ENCODE measurements around the gene TEN1. TPM values are rescaled to one million over a fixed set of nuclear protein-coding genes. Genes with fewer than 3 reads are reported as not detected.

Gene TEN1
- total and polyA plus RNA-seq, 9 of the 15 experiments (the other 6 are each of a cell fraction or from before 2014, with no cell fraction given) = 1.3 to 25.7 (median 10.1) TPM

DNA sequence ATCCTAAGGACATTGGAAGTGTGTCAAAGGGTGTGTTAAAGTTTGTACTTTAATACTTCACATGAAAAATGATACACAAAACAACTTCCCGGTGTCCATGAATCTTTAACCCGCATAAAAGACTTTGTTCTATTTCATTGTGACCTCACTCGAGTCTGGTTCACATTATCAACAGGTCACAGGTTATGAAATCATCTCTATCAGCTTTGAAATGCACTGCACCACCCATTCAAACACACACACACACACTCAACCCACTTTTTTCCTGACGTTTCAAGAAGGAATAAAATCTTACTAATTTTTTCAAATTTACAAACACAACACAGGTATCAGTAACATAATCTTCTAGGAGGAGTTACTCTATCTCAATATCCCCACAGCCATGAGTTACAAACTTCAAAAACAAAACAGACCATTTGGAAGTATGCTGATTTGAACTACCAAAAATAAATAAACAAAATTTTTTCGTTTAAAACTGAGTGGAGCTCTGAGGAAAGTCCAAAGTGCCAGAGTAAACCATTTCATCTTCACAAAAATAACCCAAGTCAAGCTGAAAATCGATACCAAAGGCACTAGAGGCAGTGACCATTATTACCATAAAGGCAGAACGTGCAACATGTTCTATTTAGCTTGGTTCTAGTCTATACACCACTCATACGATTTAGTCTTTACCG lies 2.7 kb upstream of the TEN1 start (continued):
- TF ChIP-seq BHLHE40 (IDR thresholded peaks at IDR 0.05; ENCODE audit: low read length) = no peak
- TF ChIP-seq BACH1 (tag; IDR thresholded peaks at IDR 0.05) = no peak
- TF ChIP-seq, protein P1, sequence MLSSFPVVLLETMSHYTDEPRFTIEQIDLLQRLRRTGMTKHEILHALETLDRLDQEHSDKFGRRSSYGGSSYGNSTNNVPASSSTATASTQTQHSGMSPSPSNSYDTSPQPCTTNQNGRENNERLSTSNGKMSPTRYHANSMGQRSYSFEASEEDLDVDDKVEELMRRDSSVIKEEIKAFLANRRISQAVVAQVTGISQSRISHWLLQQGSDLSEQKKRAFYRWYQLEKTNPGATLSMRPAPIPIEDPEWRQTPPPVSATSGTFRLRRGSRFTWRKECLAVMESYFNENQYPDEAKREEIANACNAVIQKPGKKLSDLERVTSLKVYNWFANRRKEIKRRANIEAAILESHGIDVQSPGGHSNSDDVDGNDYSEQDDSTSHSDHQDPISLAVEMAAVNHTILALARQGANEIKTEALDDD (IDR thresholded peaks at IDR 0.05) = peak; percentile 54; the same call in 1 of the 2 replicates
- no peak for TF ChIP-seq XRCC3 (IDR thresholded peaks at IDR 0.05)
- 0 out of 2 replicates have a peak, but pooled peaks have one; percentile 37 for TF ChIP-seq POLR2H (tag; IDR thresholded peaks at IDR 0.05; ENCODE audit: low read depth)
- TF ChIP-seq, protein P2, sequence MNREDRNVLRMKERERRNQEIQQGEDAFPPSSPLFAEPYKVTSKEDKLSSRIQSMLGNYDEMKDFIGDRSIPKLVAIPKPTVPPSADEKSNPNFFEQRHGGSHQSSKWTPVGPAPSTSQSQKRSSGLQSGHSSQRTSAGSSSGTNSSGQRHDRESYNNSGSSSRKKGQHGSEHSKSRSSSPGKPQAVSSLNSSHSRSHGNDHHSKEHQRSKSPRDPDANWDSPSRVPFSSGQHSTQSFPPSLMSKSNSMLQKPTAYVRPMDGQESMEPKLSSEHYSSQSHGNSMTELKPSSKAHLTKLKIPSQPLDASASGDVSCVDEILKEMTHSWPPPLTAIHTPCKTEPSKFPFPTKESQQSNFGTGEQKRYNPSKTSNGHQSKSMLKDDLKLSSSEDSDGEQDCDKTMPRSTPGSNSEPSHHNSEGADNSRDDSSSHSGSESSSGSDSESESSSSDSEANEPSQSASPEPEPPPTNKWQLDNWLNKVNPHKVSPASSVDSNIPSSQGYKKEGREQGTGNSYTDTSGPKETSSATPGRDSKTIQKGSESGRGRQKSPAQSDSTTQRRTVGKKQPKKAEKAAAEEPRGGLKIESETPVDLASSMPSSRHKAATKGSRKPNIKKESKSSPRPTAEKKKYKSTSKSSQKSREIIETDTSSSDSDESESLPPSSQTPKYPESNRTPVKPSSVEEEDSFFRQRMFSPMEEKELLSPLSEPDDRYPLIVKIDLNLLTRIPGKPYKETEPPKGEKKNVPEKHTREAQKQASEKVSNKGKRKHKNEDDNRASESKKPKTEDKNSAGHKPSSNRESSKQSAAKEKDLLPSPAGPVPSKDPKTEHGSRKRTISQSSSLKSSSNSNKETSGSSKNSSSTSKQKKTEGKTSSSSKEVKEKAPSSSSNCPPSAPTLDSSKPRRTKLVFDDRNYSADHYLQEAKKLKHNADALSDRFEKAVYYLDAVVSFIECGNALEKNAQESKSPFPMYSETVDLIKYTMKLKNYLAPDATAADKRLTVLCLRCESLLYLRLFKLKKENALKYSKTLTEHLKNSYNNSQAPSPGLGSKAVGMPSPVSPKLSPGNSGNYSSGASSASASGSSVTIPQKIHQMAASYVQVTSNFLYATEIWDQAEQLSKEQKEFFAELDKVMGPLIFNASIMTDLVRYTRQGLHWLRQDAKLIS (CRISPR knock-in tag; IDR thresholded peaks at IDR 0.05) = no peak
- peak; percentile 41; the same call in 1 of the 2 replicates for TF ChIP-seq FOXM1 (IDR thresholded peaks at IDR 0.05; ENCODE audit: low read depth)
- no peak for TF ChIP-seq FOXM1 (CRISPR knock-in tag; IDR thresholded peaks at IDR 0.05; ENCODE audit: low read depth)
- no peak for TF ChIP-seq MECOM (CRISPR knock-in tag; IDR thresholded peaks at IDR 0.05)
- TF ChIP-seq, protein P3, sequence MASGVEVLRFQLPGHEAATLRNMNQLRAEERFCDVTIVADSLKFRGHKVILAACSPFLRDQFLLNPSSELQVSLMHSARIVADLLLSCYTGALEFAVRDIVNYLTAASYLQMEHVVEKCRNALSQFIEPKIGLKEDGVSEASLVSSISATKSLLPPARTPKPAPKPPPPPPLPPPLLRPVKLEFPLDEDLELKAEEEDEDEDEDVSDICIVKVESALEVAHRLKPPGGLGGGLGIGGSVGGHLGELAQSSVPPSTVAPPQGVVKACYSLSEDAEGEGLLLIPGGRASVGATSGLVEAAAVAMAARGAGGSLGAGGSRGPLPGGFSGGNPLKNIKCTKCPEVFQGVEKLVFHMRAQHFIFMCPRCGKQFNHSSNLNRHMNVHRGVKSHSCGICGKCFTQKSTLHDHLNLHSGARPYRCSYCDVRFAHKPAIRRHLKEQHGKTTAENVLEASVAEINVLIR (CRISPR knock-in tag; IDR thresholded peaks at IDR 0.05) = no peak
- TF ChIP-seq DPF2 (IDR thresholded peaks at IDR 0.05) = peak; percentile 60
- TF ChIP-seq ZFX (CRISPR knock-in tag; IDR thresholded peaks at IDR 0.05) = no peak; the same call in 1 of the 2 replicates
- TF ChIP-seq NR3C1 (CRISPR knock-in tag; IDR thresholded peaks at IDR 0.05) = no peak
- TF ChIP-seq, protein P4, sequence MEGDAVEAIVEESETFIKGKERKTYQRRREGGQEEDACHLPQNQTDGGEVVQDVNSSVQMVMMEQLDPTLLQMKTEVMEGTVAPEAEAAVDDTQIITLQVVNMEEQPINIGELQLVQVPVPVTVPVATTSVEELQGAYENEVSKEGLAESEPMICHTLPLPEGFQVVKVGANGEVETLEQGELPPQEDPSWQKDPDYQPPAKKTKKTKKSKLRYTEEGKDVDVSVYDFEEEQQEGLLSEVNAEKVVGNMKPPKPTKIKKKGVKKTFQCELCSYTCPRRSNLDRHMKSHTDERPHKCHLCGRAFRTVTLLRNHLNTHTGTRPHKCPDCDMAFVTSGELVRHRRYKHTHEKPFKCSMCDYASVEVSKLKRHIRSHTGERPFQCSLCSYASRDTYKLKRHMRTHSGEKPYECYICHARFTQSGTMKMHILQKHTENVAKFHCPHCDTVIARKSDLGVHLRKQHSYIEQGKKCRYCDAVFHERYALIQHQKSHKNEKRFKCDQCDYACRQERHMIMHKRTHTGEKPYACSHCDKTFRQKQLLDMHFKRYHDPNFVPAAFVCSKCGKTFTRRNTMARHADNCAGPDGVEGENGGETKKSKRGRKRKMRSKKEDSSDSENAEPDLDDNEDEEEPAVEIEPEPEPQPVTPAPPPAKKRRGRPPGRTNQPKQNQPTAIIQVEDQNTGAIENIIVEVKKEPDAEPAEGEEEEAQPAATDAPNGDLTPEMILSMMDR (IDR thresholded peaks at IDR 0.05 in 2 of 3, conservative IDR thresholded peaks at IDR 0.05 in 1 of 3; ENCODE audit: insufficient read depth in 2 of 3, low read depth in 1 of 3, low read length in 3 of 3) = no peak
- TF ChIP-seq POLR3G (IDR thresholded peaks at IDR 0.05; ENCODE audit: extremely low read depth, insufficient read length, insufficient replicate concordance) = no peak
- no peak for TF ChIP-seq HMGN3 (IDR thresholded peaks at IDR 0.05; ENCODE audit: borderline replicate concordance, extremely low read depth, insufficient read length, low read depth, low read length)
- TF ChIP-seq NEUROD1 (IDR thresholded peaks at IDR 0.05; ENCODE audit: borderline replicate concordance, low read depth, low read length, partially characterized antibody) = no peak
- no peak for TF ChIP-seq ZNF174 (CRISPR knock-in tag; IDR thresholded peaks at IDR 0.05)
